ENCODE results near the gene RPL32.

DNA sequence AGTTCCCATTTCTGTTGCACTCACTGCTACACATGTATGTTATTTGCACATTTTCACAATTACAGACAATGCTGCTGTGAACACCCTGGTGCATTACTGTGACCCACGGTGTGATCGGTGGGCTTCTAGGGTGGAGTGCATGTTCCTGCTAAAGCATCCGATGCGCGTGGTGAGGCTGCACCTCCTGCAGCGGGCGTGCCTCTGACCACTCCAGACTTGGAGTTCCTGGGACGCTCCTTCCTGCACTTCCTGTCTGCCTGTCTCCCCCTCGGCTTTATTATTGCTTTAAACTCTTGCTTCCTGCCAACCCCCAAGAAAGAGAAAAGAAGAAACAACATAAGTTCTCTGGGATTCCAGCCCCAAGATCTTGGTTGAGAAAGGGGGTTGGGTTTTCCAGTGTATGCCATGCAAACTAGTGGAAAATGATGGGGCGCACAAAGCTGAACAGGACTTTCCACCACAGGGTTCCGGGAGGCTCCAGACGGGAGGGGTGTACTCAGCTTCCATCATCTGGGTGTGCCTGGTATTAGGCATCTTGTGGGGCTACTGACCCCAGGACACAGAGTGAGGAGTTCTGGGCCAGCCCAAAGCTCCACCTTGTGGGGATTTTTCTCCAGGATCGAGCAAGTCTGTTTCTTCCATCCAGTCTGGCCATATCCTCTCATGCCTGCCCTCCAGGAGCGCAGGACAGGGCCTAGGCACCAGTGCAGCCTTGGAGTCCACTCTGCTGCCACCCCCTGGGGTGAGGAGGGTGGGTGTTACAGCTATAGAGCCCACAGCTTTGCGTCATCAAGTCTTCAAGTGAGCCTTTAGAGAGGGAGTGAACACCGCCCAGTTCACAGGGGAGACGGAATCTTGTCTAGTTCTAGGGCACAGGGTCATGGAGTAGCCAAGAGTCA is 11.2 kb downstream of the RPL32 start:
- TF ChIP-seq, protein P1, sequence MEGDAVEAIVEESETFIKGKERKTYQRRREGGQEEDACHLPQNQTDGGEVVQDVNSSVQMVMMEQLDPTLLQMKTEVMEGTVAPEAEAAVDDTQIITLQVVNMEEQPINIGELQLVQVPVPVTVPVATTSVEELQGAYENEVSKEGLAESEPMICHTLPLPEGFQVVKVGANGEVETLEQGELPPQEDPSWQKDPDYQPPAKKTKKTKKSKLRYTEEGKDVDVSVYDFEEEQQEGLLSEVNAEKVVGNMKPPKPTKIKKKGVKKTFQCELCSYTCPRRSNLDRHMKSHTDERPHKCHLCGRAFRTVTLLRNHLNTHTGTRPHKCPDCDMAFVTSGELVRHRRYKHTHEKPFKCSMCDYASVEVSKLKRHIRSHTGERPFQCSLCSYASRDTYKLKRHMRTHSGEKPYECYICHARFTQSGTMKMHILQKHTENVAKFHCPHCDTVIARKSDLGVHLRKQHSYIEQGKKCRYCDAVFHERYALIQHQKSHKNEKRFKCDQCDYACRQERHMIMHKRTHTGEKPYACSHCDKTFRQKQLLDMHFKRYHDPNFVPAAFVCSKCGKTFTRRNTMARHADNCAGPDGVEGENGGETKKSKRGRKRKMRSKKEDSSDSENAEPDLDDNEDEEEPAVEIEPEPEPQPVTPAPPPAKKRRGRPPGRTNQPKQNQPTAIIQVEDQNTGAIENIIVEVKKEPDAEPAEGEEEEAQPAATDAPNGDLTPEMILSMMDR (IDR thresholded peaks at IDR 0.05) = no peak
- TF ChIP-seq, protein P2, sequence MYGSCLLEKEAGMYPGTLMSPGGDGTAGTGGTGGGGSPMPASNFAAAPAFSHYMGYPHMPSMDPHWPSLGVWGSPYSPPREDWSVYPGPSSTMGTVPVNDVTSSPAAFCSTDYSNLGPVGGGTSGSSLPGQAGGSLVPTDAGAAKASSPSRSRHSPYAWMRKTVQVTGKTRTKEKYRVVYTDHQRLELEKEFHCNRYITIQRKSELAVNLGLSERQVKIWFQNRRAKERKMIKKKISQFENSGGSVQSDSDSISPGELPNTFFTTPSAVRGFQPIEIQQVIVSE (CRISPR knock-in tag; IDR thresholded peaks at IDR 0.05; ENCODE audit: borderline replicate concordance) = no peak
- TF ChIP-seq SP1 (CRISPR knock-in tag; conservative IDR thresholded peaks at IDR 0.05) = no peak
- no peak for TF ChIP-seq ZNF263 (CRISPR knock-in tag; IDR thresholded peaks at IDR 0.05; ENCODE audit: low read depth)
- no peak for TF ChIP-seq CREM (CRISPR knock-in tag; IDR thresholded peaks at IDR 0.05)
- TF ChIP-seq, protein P3, sequence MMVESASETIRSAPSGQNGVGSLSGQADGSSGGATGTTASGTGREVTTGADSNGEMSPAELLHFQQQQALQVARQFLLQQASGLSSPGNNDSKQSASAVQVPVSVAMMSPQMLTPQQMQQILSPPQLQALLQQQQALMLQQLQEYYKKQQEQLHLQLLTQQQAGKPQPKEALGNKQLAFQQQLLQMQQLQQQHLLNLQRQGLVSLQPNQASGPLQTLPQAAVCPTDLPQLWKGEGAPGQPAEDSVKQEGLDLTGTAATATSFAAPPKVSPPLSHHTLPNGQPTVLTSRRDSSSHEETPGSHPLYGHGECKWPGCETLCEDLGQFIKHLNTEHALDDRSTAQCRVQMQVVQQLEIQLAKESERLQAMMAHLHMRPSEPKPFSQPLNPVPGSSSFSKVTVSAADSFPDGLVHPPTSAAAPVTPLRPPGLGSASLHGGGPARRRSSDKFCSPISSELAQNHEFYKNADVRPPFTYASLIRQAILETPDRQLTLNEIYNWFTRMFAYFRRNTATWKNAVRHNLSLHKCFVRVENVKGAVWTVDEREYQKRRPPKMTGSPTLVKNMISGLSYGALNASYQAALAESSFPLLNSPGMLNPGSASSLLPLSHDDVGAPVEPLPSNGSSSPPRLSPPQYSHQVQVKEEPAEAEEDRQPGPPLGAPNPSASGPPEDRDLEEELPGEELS (CRISPR knock-in tag; IDR thresholded peaks at IDR 0.05) = no peak
- no peak for TF ChIP-seq JUN (CRISPR knock-in tag; IDR thresholded peaks at IDR 0.05)
- TF ChIP-seq TCF7 (CRISPR knock-in tag; IDR thresholded peaks at IDR 0.05; ENCODE audit: low read depth) = no peak
- no peak for TF ChIP-seq FOXK1 (CRISPR knock-in tag; IDR thresholded peaks at IDR 0.05)
- TF ChIP-seq EMX1 (CRISPR knock-in tag; IDR thresholded peaks at IDR 0.05) = peak; percentile 53; the same call in 1 of the 2 replicates
- TF ChIP-seq, protein P4, sequence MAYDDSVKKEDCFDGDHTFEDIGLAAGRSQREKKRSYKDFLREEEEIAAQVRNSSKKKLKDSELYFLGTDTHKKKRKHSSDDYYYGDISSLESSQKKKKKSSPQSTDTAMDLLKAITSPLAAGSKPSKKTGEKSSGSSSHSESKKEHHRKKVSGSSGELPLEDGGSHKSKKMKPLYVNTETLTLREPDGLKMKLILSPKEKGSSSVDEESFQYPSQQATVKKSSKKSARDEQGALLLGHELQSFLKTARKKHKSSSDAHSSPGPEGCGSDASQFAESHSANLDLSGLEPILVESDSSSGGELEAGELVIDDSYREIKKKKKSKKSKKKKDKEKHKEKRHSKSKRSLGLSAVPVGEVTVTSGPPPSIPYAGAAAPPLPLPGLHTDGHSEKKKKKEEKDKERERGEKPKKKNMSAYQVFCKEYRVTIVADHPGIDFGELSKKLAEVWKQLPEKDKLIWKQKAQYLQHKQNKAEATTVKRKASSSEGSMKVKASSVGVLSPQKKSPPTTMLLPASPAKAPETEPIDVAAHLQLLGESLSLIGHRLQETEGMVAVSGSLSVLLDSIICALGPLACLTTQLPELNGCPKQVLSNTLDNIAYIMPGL (CRISPR knock-in tag; IDR thresholded peaks at IDR 0.05) = no peak
- TF ChIP-seq, protein P5, sequence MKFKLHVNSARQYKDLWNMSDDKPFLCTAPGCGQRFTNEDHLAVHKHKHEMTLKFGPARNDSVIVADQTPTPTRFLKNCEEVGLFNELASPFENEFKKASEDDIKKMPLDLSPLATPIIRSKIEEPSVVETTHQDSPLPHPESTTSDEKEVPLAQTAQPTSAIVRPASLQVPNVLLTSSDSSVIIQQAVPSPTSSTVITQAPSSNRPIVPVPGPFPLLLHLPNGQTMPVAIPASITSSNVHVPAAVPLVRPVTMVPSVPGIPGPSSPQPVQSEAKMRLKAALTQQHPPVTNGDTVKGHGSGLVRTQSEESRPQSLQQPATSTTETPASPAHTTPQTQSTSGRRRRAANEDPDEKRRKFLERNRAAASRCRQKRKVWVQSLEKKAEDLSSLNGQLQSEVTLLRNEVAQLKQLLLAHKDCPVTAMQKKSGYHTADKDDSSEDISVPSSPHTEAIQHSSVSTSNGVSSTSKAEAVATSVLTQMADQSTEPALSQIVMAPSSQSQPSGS (CRISPR knock-in tag; IDR thresholded peaks at IDR 0.05; ENCODE audit: borderline replicate concordance, low read depth) = no peak
- TF ChIP-seq ELF4 (CRISPR knock-in tag; IDR thresholded peaks at IDR 0.05; ENCODE audit: low read depth) = no peak
